H9 (cell line): ENCODE measurements around the gene ZBTB16. TPM values are rescaled to one million over a fixed set of nuclear protein-coding genes. Genes with fewer than 3 reads are reported as not detected.

Experiments
- DNase-seq: peaks from one replicate; pipeline ENCODE4 v3.0.0-alpha.2; 2017
- H2AFZ ChIP-seq: one replicate; pipeline ENCODE4 v1.6.1; 2013; ENCODE audit warnings: mild to moderate bottlenecking, low read length, control low read depth, moderate library complexity
- H2AK5ac ChIP-seq: 2 replicates; pipeline ENCODE4 v1.6.1; 2013; ENCODE audit warnings: low read length, control low read depth, mixed read lengths; ENCODE audit not compliant: insufficient read length
- H2BK120ac ChIP-seq: one replicate; pipeline ENCODE4 v1.6.1; 2013; ENCODE audit warnings: low read depth, mild to moderate bottlenecking, low read length, control low read depth, inconsistent platforms; ENCODE audit not compliant: poor library complexity, severe bottlenecking
- H2BK12ac ChIP-seq: 2 replicates; pipeline ENCODE4 v1.6.1; 2013; ENCODE audit warnings: low read length, control low read depth, mixed read lengths, low read depth; ENCODE audit not compliant: insufficient read length
- H2BK15ac ChIP-seq: 2 replicates; pipeline ENCODE4 v1.6.1; 2013; ENCODE audit warnings: low read depth, low read length, control low read depth
- H2BK20ac ChIP-seq: one replicate; pipeline ENCODE4 v1.6.1; 2013; ENCODE audit warnings: low read depth, mild to moderate bottlenecking, low read length, control low read depth, inconsistent platforms; ENCODE audit not compliant: poor library complexity, severe bottlenecking
- H2BK5ac ChIP-seq: 2 replicates; pipeline ENCODE4 v1.6.1; 2013; ENCODE audit warnings: low read length, control low read depth, mixed read lengths; ENCODE audit not compliant: insufficient read length
- H3K14ac ChIP-seq: 2 replicates; pipeline ENCODE4 v1.6.1; 2013; ENCODE audit warnings: low read length, control low read depth; ENCODE audit not compliant: insufficient read depth
- H3K18ac ChIP-seq: 2 replicates; pipeline ENCODE4 v1.6.1; 2013; ENCODE audit warnings: low read depth, mild to moderate bottlenecking, mixed read lengths, low read length, control low read depth; ENCODE audit not compliant: insufficient read length
- H3K23ac ChIP-seq: 2 replicates; pipeline ENCODE4 v1.6.1; 2013; ENCODE audit warnings: low read length, control low read depth, mixed read lengths, low read depth; ENCODE audit not compliant: insufficient read length
- H3K23me2 ChIP-seq: 2 replicates; pipeline ENCODE4 v1.6.1; 2013; ENCODE audit warnings: low read depth, mild to moderate bottlenecking, mixed read lengths, low read length, control low read depth; ENCODE audit not compliant: insufficient read length, poor library complexity, severe bottlenecking
- H3K27ac ChIP-seq: 2 replicates; pipeline ENCODE4 v1.5.1; 2013; ENCODE audit warnings: low read length, control low read depth, mixed read lengths, low read depth; ENCODE audit not compliant: insufficient read length
- H3K27me3 ChIP-seq: 2 replicates; pipeline ENCODE4 v1.6.1; 2013; ENCODE audit warnings: low read length, control low read depth, inconsistent platforms; ENCODE audit not compliant: insufficient read depth
- H3K4ac ChIP-seq: 2 replicates; pipeline ENCODE4 v1.6.1; 2013; ENCODE audit warnings: low read depth, mild to moderate bottlenecking, control low read depth, inconsistent platforms, low read length, moderate library complexity
- H3K4me1 ChIP-seq: 2 replicates; pipeline ENCODE4 v1.6.1; 2013; ENCODE audit warnings: low read length, control low read depth, inconsistent platforms; ENCODE audit not compliant: insufficient read depth
- H3K4me2 ChIP-seq: 2 replicates; pipeline ENCODE4 v1.6.1; 2013; ENCODE audit warnings: low read length, control low read depth, mixed read lengths; ENCODE audit not compliant: insufficient read length, insufficient read depth
- H3K56ac ChIP-seq: 2 replicates; pipeline ENCODE4 v1.6.1; 2013; ENCODE audit warnings: low read depth, mild to moderate bottlenecking, mixed read lengths, low read length, control low read depth; ENCODE audit not compliant: insufficient read length
- H3K79me1 ChIP-seq: 2 replicates; pipeline ENCODE4 v1.6.1; 2013; ENCODE audit warnings: low read depth, mild to moderate bottlenecking, moderate library complexity, low read length, control low read depth, inconsistent platforms; ENCODE audit not compliant: insufficient read depth, poor library complexity, severe bottlenecking
- H3K79me2 ChIP-seq: 2 replicates; pipeline ENCODE4 v1.6.1; 2013; ENCODE audit warnings: low read length, control low read depth, inconsistent platforms; ENCODE audit not compliant: insufficient read depth
- H3K9ac ChIP-seq: 2 replicates; pipeline ENCODE4 v1.6.1; 2013; ENCODE audit warnings: low read length, control low read depth, mixed read lengths; ENCODE audit not compliant: insufficient read length; ENCODE audit errors: extremely low read depth
- H3K9me3 ChIP-seq: one replicate; pipeline ENCODE4 v1.6.1; 2013; ENCODE audit warnings: low read depth, low read length, inconsistent platforms; ENCODE audit not compliant: control insufficient read depth
- H3T11ph ChIP-seq: one replicate; pipeline ENCODE4 v1.6.1; 2013; ENCODE audit warnings: mild to moderate bottlenecking, low read length, control low read depth, inconsistent platforms
- H4K20me1 ChIP-seq: one replicate; pipeline ENCODE4 v1.6.1; 2013; ENCODE audit not compliant: control insufficient read depth, insufficient read length, insufficient read depth
- H4K5ac ChIP-seq: 2 replicates; pipeline ENCODE4 v1.6.1; 2013; ENCODE audit warnings: low read depth, mild to moderate bottlenecking, mixed read lengths, low read length, control low read depth; ENCODE audit not compliant: insufficient read length
- H4K8ac ChIP-seq: replicated peaks from 2 replicates; pipeline ENCODE4 v1.6.1; 2013; ENCODE audit warnings: low read length, control low read depth, mixed read lengths, low read depth; ENCODE audit not compliant: insufficient read length
- H4K91ac ChIP-seq: 2 replicates; pipeline ENCODE4 v1.6.1; 2013; ENCODE audit warnings: low read depth, mild to moderate bottlenecking, moderate library complexity, mixed read lengths, low read length, control low read depth; ENCODE audit not compliant: insufficient read length
- H3K27ac Mint-ChIP-seq, 3 experiments: 2 replicates in 2 of 3; 3 replicates in 1 of 3; pipeline ENCODE4 v1.8.0; 2020 to 2021; ENCODE audit warnings: mixed read lengths in 3 of 3, mild to moderate bottlenecking in 1 of 3, moderate library complexity in 1 of 3
- H3K27me3 Mint-ChIP-seq: 2 replicates; pipeline ENCODE4 v1.8.0; 2021; ENCODE audit warnings: low read depth, mild to moderate bottlenecking, moderate library complexity, mixed read lengths
- H3K36me3 Mint-ChIP-seq, 3 experiments: 2 replicates in 2 of 3; 3 replicates in 1 of 3; pipeline ENCODE4 v1.8.0; 2020 to 2021; ENCODE audit warnings: low read depth in 3 of 3, mixed read lengths in 3 of 3; ENCODE audit not compliant: insufficient read depth in 1 of 3
- H3K4me1 Mint-ChIP-seq, 2 experiments: 2 replicates each; pipeline ENCODE4 v1.8.0; 2020; ENCODE audit warnings: mixed read lengths in 2 of 2
- H3K4me3 Mint-ChIP-seq, 2 experiments: 2 replicates in 1 of 2; 3 replicates in 1 of 2; pipeline ENCODE4 v1.8.0; 2020 to 2021; ENCODE audit warnings: mild to moderate bottlenecking in 2 of 2, mixed read lengths in 2 of 2, moderate library complexity in 1 of 2
- H3K9me3 Mint-ChIP-seq, 2 experiments: 2 replicates in 1 of 2; 3 replicates in 1 of 2; pipeline ENCODE4 v1.8.0; 2020; ENCODE audit warnings: mild to moderate bottlenecking in 2 of 2, mixed read lengths in 2 of 2, moderate library complexity in 1 of 2
- CTCF ChIP-seq: fragments of 200-600 bp; sonication (generic); conservative IDR thresholded peaks from 3 replicates; pipeline ENCODE4 v1.8.0; 2021; ENCODE audit warnings: antibody characterized with exemption, mild to moderate bottlenecking
- WGBS: extraction: QIAGEN DNeasy Blood & Tissue Kit; methylation state at CpG from one replicate; pipeline ENCODE4 v1.1.7; 2013; ENCODE audit warnings: missing lambda C conversion rate, low lambda C conversion rate, mixed read lengths; ENCODE audit not compliant: insufficient read length; ENCODE audit errors: extremely low coverage; 5-methylcytosine and 5-hydroxymethylcytosine counted together
- total RNA-seq: library from RNA; stranded (reverse); gene quantifications from 2 replicates; pipeline ENCODE4 v1.2.1, GENCODE V29; 2021

ZBTB16 gene
- total RNA-seq, 1 experiment from 2014 or later, result not detected

DNA sequence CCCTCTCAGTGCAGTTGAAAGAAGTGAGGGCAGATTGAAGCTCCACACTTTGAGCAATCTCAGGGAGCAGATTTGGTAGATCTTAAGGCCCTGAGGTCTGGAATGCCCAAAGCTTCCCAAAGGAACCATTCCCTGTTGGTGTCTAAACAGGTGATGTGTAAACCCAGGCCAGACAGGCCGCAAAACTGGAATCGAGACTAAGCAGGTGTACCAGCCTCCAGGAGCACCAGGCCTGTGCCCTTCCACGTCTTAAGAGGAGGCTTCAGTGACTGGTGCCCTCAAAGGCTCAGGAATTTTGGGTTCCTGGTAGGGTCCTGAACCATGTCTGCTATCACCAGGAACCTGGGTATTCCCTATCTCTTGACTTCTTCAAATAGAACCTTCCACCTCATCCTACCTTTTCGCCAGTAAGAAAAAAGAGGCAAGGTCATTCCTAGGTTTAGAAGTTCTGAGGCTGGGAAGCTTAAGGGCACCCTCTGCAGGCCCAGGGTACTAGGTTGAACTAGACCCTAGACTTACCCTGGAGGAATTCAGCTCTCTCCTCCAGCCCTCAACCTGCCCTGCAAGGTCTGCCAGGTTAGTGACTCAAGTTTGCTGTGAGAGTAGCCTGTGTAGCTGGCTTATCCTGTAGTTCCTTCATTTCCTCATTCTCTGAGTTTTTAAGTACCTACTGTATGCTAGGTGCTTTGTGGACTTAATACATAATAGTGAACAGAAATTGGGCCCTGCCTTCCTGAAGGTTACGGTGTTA lies 136.6 kb downstream of the ZBTB16 start:
- Histone ChIP-seq H2BK20ac (no peak overlapping the region), H4K20me1 (no peaks in the 10 kb centered on the region), H2BK5ac (no peak overlapping the region), H3K14ac (no peak overlapping the region), H2BK15ac (no peak overlapping the region), H3K4me2 (no peak overlapping the region), H3K23me2 (no peaks in the 10 kb centered on the region), H3K4me1 (peaks cover 5% of the 10 kb centered on the region), H4K91ac (no peak overlapping the region), H2AFZ (no peak overlapping the region), H3K56ac (no peak overlapping the region), H2AK5ac (no peak overlapping the region), H2BK120ac (no peak overlapping the region), H3K9me3 (no peaks in the 10 kb centered on the region), H3K79me1 (no peaks in the 10 kb centered on the region), H3K27me3 (no peaks in the 10 kb centered on the region; the same call in 1 of the 2 replicates), H3K4ac (no peak overlapping the region), H2BK12ac (no peak overlapping the region), H4K5ac (no peak overlapping the region), H3K9ac (no peak overlapping the region), H3K79me2 (no peaks in the 10 kb centered on the region), H3K18ac (no peak overlapping the region), H3K27ac (no peak overlapping the region), H3K23ac (no peak overlapping the region), H4K8ac (no peak overlapping the region), H3T11ph (no peak overlapping the region)
- Mint-ChIP-seq H3K36me3 (no peaks in the 10 kb centered on the region), H3K4me1 (peaks cover 19 to 20% of the 10 kb centered on the region in 2 experiments), H3K9me3 (peaks cover 3 to 8% of the 10 kb centered on the region in 2 experiments; a peak in 3 of 5 replicates), H3K27ac (no peak overlapping the region), H3K27me3 (peaks cover 4% of the 10 kb centered on the region), H3K4me3 (no peak overlapping the region)
- TF ChIP-seq CTCF, result peak; percentile 12; the same call in 1 of the 3 replicates
- DNase-seq, result no peak
- no CpG with 5 or more reads among the region's 5 CpGs for WGBS
